Stomach (tissue), 4 donors: ENCODE results near the gene CELF2.

Source experiments
- EP300 ChIP-seq: sonication (generic); formaldehyde crosslinking; IDR thresholded peaks from one replicate; pipeline ENCODE4 v1.6.1; 2017; ENCODE audit warnings: antibody characterized with exemption
- POLR2A ChIP-seq, 4 donors: fragments of 450-650 bp; IDR thresholded peaks; one replicate each; pipeline ENCODE4 v1.6.1; 2016; ENCODE audit warnings: antibody characterized with exemption in 4 of 4, control low read depth in 2 of 4, mild to moderate bottlenecking in 1 of 4, moderate library complexity in 1 of 4
- TF ChIP-seq, protein P1 (sequence below), 7 experiments: fragments of 450-650 bp in 4 of 7; fragments of 200-600 bp in 3 of 7; sonication (generic) in 3 of 7; IDR thresholded peaks; one replicate each; pipeline ENCODE4 v1.5.1; 2016 to 2019; ENCODE audit warnings: antibody characterized with exemption in 7 of 7, control low read depth in 2 of 7, mild to moderate bottlenecking in 1 of 7

- TF ChIP-seq, protein P1, sequence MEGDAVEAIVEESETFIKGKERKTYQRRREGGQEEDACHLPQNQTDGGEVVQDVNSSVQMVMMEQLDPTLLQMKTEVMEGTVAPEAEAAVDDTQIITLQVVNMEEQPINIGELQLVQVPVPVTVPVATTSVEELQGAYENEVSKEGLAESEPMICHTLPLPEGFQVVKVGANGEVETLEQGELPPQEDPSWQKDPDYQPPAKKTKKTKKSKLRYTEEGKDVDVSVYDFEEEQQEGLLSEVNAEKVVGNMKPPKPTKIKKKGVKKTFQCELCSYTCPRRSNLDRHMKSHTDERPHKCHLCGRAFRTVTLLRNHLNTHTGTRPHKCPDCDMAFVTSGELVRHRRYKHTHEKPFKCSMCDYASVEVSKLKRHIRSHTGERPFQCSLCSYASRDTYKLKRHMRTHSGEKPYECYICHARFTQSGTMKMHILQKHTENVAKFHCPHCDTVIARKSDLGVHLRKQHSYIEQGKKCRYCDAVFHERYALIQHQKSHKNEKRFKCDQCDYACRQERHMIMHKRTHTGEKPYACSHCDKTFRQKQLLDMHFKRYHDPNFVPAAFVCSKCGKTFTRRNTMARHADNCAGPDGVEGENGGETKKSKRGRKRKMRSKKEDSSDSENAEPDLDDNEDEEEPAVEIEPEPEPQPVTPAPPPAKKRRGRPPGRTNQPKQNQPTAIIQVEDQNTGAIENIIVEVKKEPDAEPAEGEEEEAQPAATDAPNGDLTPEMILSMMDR (IDR thresholded peaks at IDR 0.05): no peak
- TF ChIP-seq POLR2A (IDR thresholded peaks at IDR 0.05) (no peak), EP300 (no peak)
These were observed 200.7 kb downstream of the CELF2 start for GRCh38 chr10:11218395-11218794.
